ENCODE data around the gene PIPOX. TPM values are rescaled to one million over a fixed set of nuclear protein-coding genes. Genes with fewer than 3 reads are reported as not detected.

PIPOX gene
- total and polyA plus RNA-seq, 2 donors (not counting 1 experiment from before 2014, with no cell fraction given) = 0.20 to 0.83 TPM

- H3K4me3 ChIP-seq (replicated peaks in 1 of 4; ENCODE audit: control extremely low read depth in 1 of 4, insufficient read depth in 1 of 4, low read depth in 3 of 4, low read length in 4 of 4) = no peak overlapping the region
- TF ChIP-seq EZH2 (IDR thresholded peaks at IDR 0.05; ENCODE audit: low read length, missing control alignments) (no peak), CTCF (conservative IDR thresholded peaks at IDR 0.05 in 1 of 2, IDR thresholded peaks at IDR 0.05 in 1 of 2; ENCODE audit: low read depth in 1 of 2, low read length in 2 of 2) (no peak)
- no peaks in the 10 kb centered on the region for H3K36me3 ChIP-seq (ENCODE audit: control insufficient read depth, insufficient read depth, low read length)
- no peak overlapping the region for H2AFZ ChIP-seq (ENCODE audit: low read length)
- H3K4me1 ChIP-seq (ENCODE audit: control insufficient read depth, extremely low read depth, insufficient read depth, low read length) = no peaks in the 10 kb centered on the region
- no peak overlapping the region for H3K9ac ChIP-seq (ENCODE audit: insufficient read depth, low read length)
- peaks cover 56% of the 10 kb centered on the region for H3K27me3 ChIP-seq (ENCODE audit: control insufficient read depth, insufficient read depth, low read length)
- H3K9me3 ChIP-seq (ENCODE audit: control insufficient read depth, insufficient read depth, low read depth, low read length) = no peaks in the 10 kb centered on the region
- no peak for DNase-seq (ENCODE audit: low read depth in 2 of 2)
- no peak overlapping the region for H3K4me2 ChIP-seq (ENCODE audit: extremely low read depth, insufficient read depth, low read length)
- H4K20me1 ChIP-seq (ENCODE audit: control insufficient read depth, extremely low read depth, insufficient read depth, low read length) = no peaks in the 10 kb centered on the region
- H3K79me2 ChIP-seq (ENCODE audit: control insufficient read depth, insufficient read depth, low read length) = no peaks in the 10 kb centered on the region
- H3K27ac ChIP-seq (ENCODE audit: insufficient read depth, low read length) = no peak overlapping the region
Observed at GRCh38 chr17:29020576-29020975, 22.4 kb upstream of the PIPOX start.

GRCh38 chr17:29021226-29021625 is 21.7 kb upstream of the PIPOX start:
- H3K27me3 ChIP-seq (ENCODE audit: control insufficient read depth, insufficient read depth, low read length) = peaks cover 54% of the 10 kb centered on the region
- no peak overlapping the region for H3K27ac ChIP-seq (ENCODE audit: insufficient read depth, low read length)
- no peaks in the 10 kb centered on the region for H3K79me2 ChIP-seq (ENCODE audit: control insufficient read depth, insufficient read depth, low read length)
- no peak overlapping the region for H2AFZ ChIP-seq (ENCODE audit: low read length)
- H3K9ac ChIP-seq (ENCODE audit: insufficient read depth, low read length) = no peak overlapping the region
- no peak overlapping the region for H3K4me2 ChIP-seq (ENCODE audit: extremely low read depth, insufficient read depth, low read length)
- no peaks in the 10 kb centered on the region for H3K9me3 ChIP-seq (ENCODE audit: control insufficient read depth, insufficient read depth, low read depth, low read length)
- no peaks in the 10 kb centered on the region for H3K4me1 ChIP-seq (ENCODE audit: control insufficient read depth, extremely low read depth, insufficient read depth, low read length)
- H3K36me3 ChIP-seq (ENCODE audit: control insufficient read depth, insufficient read depth, low read length) = no peaks in the 10 kb centered on the region
- no peaks in the 10 kb centered on the region for H4K20me1 ChIP-seq (ENCODE audit: control insufficient read depth, extremely low read depth, insufficient read depth, low read length)
- TF ChIP-seq EZH2 (IDR thresholded peaks at IDR 0.05; ENCODE audit: low read length, missing control alignments) = no peak
- TF ChIP-seq CTCF (conservative IDR thresholded peaks at IDR 0.05 in 1 of 2, IDR thresholded peaks at IDR 0.05 in 1 of 2; ENCODE audit: low read depth in 1 of 2, low read length in 2 of 2) = no peak
- DNase-seq (ENCODE audit: low read depth in 2 of 2) = no peak
- H3K4me3 ChIP-seq (replicated peaks in 1 of 4; ENCODE audit: control extremely low read depth in 1 of 4, insufficient read depth in 1 of 4, low read depth in 3 of 4, low read length in 4 of 4) = no peak overlapping the region

GRCh38 chr17:29022074-29022473 is 20.9 kb upstream of the PIPOX start:
- Histone ChIP-seq H3K9me3 (ENCODE audit: control insufficient read depth, insufficient read depth, low read depth, low read length) (no peaks in the 10 kb centered on the region), H3K4me2 (ENCODE audit: extremely low read depth, insufficient read depth, low read length) (no peak overlapping the region), H3K9ac (ENCODE audit: insufficient read depth, low read length) (no peak overlapping the region), H3K36me3 (ENCODE audit: control insufficient read depth, insufficient read depth, low read length) (no peaks in the 10 kb centered on the region), H3K4me1 (ENCODE audit: control insufficient read depth, extremely low read depth, insufficient read depth, low read length) (no peaks in the 10 kb centered on the region), H3K79me2 (ENCODE audit: control insufficient read depth, insufficient read depth, low read length) (no peaks in the 10 kb centered on the region), H3K27ac (ENCODE audit: insufficient read depth, low read length) (no peak overlapping the region), H3K4me3 (replicated peaks in 1 of 4; ENCODE audit: control extremely low read depth in 1 of 4, insufficient read depth in 1 of 4, low read depth in 3 of 4, low read length in 4 of 4) (no peak overlapping the region), H3K27me3 (ENCODE audit: control insufficient read depth, insufficient read depth, low read length) (peaks cover 49% of the 10 kb centered on the region), H2AFZ (ENCODE audit: low read length) (no peak overlapping the region), H4K20me1 (ENCODE audit: control insufficient read depth, extremely low read depth, insufficient read depth, low read length) (no peaks in the 10 kb centered on the region)
- no peak for DNase-seq (ENCODE audit: low read depth in 2 of 2)
- TF ChIP-seq CTCF (conservative IDR thresholded peaks at IDR 0.05 in 1 of 2, IDR thresholded peaks at IDR 0.05 in 1 of 2; ENCODE audit: low read depth in 1 of 2, low read length in 2 of 2) (no peak), EZH2 (IDR thresholded peaks at IDR 0.05; ENCODE audit: low read length, missing control alignments) (no peak)

Measured in fibroblast of lung (primary cell).